ENCODE data around the gene PDGFA. TPM values are rescaled to one million over a fixed set of nuclear protein-coding genes. Genes with fewer than 3 reads are reported as not detected.

PDGFA gene
- total RNA-seq, 1 experiment from 2014 or later, result 35.8 TPM

DNA sequence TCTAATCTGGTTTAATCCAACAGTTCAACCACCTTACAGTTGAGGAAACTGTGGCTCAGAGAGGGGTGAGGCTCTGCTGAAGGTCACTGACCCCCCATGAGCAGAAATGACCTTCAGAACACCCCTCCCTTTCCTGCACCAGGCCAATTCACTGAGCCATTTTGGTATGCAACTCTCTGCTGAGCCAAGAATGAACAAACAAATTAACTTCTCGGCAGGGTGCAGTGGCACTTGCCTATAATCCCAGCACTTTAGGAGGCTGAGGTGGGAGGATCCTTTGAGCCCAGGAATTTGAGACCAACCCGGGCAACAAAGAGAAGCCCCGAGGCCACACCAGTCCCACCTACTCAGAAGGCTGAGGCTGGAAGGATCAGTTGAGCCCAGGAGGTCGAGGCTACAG lies 29.8 kb downstream of the PDGFA start:
- TF ChIP-seq, protein P1, sequence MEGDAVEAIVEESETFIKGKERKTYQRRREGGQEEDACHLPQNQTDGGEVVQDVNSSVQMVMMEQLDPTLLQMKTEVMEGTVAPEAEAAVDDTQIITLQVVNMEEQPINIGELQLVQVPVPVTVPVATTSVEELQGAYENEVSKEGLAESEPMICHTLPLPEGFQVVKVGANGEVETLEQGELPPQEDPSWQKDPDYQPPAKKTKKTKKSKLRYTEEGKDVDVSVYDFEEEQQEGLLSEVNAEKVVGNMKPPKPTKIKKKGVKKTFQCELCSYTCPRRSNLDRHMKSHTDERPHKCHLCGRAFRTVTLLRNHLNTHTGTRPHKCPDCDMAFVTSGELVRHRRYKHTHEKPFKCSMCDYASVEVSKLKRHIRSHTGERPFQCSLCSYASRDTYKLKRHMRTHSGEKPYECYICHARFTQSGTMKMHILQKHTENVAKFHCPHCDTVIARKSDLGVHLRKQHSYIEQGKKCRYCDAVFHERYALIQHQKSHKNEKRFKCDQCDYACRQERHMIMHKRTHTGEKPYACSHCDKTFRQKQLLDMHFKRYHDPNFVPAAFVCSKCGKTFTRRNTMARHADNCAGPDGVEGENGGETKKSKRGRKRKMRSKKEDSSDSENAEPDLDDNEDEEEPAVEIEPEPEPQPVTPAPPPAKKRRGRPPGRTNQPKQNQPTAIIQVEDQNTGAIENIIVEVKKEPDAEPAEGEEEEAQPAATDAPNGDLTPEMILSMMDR (conservative IDR thresholded peaks at IDR 0.05), result no peak
- Histone ChIP-seq H2BK15ac (ENCODE audit: low read depth, low read length) (no peak overlapping the region), H3K18ac (ENCODE audit: insufficient read length, low read depth, low read length) (no peak overlapping the region), H3K23ac (ENCODE audit: insufficient read length, low read depth, low read length) (no peak overlapping the region), H4K20me1 (ENCODE audit: control insufficient read depth, insufficient read depth, insufficient read length) (no peaks in the 10 kb centered on the region), H2AK5ac (ENCODE audit: insufficient read length, low read length) (no peak overlapping the region), H2BK5ac (ENCODE audit: insufficient read length, low read length) (no peak overlapping the region), H3K56ac (ENCODE audit: insufficient read length, low read depth, low read length) (no peak overlapping the region), H4K5ac (ENCODE audit: insufficient read length, low read depth, low read length) (no peak overlapping the region), H3K9ac (ENCODE audit: extremely low read depth, insufficient read length, low read length) (no peak overlapping the region), H3K27me3 (ENCODE audit: insufficient read depth, low read length) (no peaks in the 10 kb centered on the region), H3K79me1 (ENCODE audit: insufficient read depth, low read depth, low read length, poor library complexity, severe bottlenecking) (no peaks in the 10 kb centered on the region), H2BK120ac (ENCODE audit: low read depth, low read length, poor library complexity, severe bottlenecking) (no peak overlapping the region), H3T11ph (ENCODE audit: low read length) (no peak overlapping the region), H3K4me1 (ENCODE audit: insufficient read depth, low read length) (no peaks in the 10 kb centered on the region), H3K9me3 (ENCODE audit: control insufficient read depth, low read depth, low read length) (no peaks in the 10 kb centered on the region), H2AFZ (ENCODE audit: low read length) (no peak overlapping the region), H4K91ac (ENCODE audit: insufficient read length, low read depth, low read length) (no peak overlapping the region), H3K4ac (ENCODE audit: low read depth, low read length) (no peak overlapping the region), H3K4me2 (ENCODE audit: insufficient read depth, insufficient read length, low read length) (no peak overlapping the region), H3K27ac (ENCODE audit: insufficient read length, low read depth, low read length) (no peak overlapping the region), H3K23me2 (ENCODE audit: insufficient read length, low read depth, low read length, poor library complexity, severe bottlenecking) (no peaks in the 10 kb centered on the region), H2BK20ac (ENCODE audit: low read depth, low read length, poor library complexity, severe bottlenecking) (no peak overlapping the region), H2BK12ac (ENCODE audit: insufficient read length, low read depth, low read length) (no peak overlapping the region), H4K8ac (replicated peaks; ENCODE audit: insufficient read length, low read depth, low read length) (no peak overlapping the region), H3K79me2 (ENCODE audit: insufficient read depth, low read length) (no peaks in the 10 kb centered on the region), H3K14ac (ENCODE audit: insufficient read depth, low read length) (no peak overlapping the region)
- no CpG with 5 or more reads among the region's 4 CpGs for WGBS (ENCODE audit: extremely low coverage, insufficient read length, low lambda C conversion rate)
- Mint-ChIP-seq H3K27ac (no peak overlapping the region), H3K36me3 (ENCODE audit: insufficient read depth in 1 of 3, low read depth in 3 of 3) (peaks cover 0 to 5% (median 1%) of the 10 kb centered on the region in 3 experiments; a peak in 2 of 7 replicates), H3K9me3 (peaks cover 0 to 10% of the 10 kb centered on the region in 2 experiments; a peak in 2 of 5 replicates), H3K4me1 (peaks cover 3 to 8% of the 10 kb centered on the region in 2 experiments), H3K4me3 (no peak overlapping the region), H3K27me3 (ENCODE audit: low read depth) (peaks cover 2% of the 10 kb centered on the region)
- DNase-seq, result no peak

Data from H9 (cell line).